Astrocyte of the cerebellum (primary cell): ENCODE results near the gene ILRUN.
"Not testable (repeated sequence)": the region's sequence is repeated elsewhere in the genome, so short reads cannot be mapped to it uniquely, and the experiment has no call there.

Experiments
- DNase-seq: peaks from one replicate; pipeline ENCODE4 v3.0.0-alpha.2; 2011; ENCODE audit warnings: low read depth
- H3K4me3 ChIP-seq: 2 replicates; pipeline ENCODE4 v1.5.1; 2011; ENCODE audit warnings: mild to moderate bottlenecking, low read depth, low read length, moderate library complexity
- in situ Hi-C: cut with HindIII; loops from 2 replicates; pipeline ENCODE4 v1.10.0; 2017; ENCODE audit warnings: low sequenced_read_pairs
- TF ChIP-seq, protein P1 (sequence below): IDR thresholded peaks from 2 replicates; pipeline ENCODE4 v1.5.1; 2012; ENCODE audit warnings: low read length, low read depth, moderate library complexity, mild to moderate bottlenecking; ENCODE audit errors: missing control alignments

The ILRUN gene

DNA sequence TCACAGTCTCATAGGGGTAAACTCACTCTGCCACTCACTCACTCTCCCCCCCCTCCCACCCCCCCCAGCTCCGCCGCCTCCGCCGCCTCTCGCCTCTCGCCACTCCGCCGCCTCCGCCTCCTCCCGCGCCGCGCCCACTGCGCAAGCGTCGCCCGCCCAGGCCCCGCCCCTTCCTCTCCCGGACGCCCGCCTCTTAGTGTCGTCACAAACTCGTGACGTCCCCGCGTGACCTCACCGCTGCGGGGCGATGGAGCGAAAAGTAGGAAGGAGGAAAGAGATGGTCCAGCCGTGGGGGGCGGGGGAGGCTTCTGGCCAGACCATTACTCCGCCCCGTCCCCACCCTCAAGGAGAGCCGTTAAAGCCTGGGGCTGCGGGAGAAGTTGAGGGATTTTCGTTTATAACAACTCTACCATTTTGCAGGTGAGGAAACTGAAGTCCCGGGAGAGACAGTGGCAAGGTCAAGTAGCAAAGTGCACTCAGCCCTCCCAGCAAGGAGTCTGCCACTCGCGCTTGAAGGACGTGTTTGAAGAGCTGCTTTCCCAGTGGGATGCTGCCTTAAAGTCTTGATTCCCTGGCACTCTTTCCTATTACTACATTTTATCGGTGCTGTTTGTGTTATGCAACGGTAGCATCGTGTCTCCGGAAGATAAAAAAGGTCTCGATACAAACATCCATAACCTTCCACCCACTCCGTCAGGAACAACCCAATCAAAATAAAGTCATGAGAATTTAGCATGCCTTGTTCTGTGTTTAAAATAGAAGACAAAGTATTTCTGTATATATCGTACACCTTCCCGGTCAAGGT is at the start of gene ILRUN:
Gene ILRUN, minus strand, starts transcription at position 29 of the 805 bp plus-strand sequence. CDS start 164 bp downstream, outside the sequence.
- peak within 1 kb of the TSS; percentile 97 for H3K4me3 ChIP-seq
- in situ Hi-C loops: no loop called here
- TF ChIP-seq, protein P1, sequence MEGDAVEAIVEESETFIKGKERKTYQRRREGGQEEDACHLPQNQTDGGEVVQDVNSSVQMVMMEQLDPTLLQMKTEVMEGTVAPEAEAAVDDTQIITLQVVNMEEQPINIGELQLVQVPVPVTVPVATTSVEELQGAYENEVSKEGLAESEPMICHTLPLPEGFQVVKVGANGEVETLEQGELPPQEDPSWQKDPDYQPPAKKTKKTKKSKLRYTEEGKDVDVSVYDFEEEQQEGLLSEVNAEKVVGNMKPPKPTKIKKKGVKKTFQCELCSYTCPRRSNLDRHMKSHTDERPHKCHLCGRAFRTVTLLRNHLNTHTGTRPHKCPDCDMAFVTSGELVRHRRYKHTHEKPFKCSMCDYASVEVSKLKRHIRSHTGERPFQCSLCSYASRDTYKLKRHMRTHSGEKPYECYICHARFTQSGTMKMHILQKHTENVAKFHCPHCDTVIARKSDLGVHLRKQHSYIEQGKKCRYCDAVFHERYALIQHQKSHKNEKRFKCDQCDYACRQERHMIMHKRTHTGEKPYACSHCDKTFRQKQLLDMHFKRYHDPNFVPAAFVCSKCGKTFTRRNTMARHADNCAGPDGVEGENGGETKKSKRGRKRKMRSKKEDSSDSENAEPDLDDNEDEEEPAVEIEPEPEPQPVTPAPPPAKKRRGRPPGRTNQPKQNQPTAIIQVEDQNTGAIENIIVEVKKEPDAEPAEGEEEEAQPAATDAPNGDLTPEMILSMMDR: no peak
- peak; percentile 86 for DNase-seq

DNA sequence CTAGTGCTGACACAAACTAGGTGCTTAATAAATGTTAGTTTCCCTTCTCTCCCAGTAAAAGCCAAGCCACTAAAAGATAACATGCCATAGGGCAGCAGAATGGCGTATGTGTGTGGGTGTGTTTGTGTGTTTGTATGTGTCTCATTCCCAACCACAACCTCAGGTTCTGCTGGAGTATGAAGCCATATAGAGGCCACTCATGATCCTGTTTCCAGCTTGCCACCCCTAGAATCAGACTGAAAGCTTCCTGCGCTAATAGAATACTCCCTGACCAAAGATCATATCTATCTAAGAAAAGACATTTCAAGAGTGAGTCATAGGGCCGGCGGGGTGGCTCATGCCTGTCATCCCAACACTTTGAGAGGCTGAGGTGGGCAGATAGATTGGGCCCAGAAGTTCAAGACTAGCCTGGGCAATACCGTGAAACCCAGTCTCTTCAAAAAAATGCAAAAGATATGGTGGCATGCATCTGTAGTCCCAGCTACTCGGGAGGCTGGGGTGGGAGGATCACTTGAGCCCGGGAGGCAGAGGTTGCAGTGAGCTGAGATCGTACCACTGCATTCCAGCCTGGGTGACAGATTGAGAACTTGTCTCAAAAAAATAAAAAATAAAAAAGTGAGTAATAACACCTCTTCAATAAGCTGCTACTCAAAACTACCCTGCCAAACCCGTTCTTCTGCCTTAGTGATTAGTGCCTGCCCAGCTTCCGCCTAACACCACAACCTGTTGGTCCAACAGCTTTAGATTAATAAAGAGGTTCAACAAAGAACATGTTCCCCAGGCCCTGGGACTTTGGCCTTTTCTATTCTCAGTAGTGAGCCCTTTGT is 48.9 kb upstream of the ILRUN start:
- H3K4me3 ChIP-seq: no peak overlapping the region
- in situ Hi-C loops: no loop called here
- DNase-seq: no peak
- TF ChIP-seq, protein P1: no peak

DNA sequence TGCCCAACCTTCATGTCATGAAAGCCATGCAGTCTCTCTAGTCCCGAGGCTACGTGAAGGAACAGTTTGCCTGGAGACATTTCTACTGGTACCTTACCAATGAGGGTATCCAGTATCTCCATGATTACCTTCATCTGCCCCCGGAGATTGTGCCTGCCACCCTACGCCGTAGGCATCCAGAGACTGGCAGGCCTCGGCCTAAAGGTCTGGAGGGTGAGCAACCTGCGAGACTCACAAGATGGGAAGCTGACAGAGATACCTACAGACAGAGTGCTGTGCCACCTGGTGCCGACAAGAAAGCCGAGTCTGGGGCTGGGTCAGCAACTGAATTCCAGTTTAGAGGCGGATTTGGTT is 47.7 kb upstream of the ILRUN start:
- in situ Hi-C loops, H3K4me3 ChIP-seq, DNase-seq: not testable (repeated sequence)

DNA sequence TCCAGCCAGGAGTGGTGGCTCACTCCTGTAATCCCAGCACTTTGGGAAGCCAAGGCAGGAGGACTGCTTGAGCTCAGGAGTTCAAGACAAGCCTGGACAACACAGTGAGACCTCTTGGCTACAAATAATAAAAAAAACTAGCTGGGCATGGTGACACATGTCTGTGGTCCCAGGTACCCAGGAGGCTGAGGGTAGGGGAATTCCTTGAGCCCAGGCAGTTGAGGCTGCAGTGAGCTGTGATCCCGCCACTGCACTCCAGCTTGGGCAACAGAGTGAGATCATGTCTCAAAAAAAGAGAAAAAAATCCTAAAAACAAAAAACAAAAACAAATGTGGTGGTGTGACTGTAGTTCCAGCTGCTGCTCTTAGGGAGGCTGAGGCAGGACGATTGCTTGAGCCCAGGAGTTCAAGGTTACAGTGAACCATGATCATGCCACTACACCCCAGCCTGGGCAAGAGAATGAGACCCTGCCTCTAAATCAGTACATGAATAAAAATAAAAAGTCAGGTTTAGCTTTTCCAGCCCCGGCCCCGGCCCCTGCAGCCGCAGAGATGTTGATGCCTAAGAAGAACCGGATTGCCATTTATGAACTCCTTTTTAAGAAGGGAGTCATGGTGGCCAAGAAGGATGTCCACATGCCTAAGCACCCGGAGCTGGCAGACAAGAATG is 47.2 kb upstream of the ILRUN start:
- no peak for DNase-seq
- H3K4me3 ChIP-seq: no peak overlapping the region
- in situ Hi-C loops: no loop called here
- TF ChIP-seq, protein P1: no peak

DNA sequence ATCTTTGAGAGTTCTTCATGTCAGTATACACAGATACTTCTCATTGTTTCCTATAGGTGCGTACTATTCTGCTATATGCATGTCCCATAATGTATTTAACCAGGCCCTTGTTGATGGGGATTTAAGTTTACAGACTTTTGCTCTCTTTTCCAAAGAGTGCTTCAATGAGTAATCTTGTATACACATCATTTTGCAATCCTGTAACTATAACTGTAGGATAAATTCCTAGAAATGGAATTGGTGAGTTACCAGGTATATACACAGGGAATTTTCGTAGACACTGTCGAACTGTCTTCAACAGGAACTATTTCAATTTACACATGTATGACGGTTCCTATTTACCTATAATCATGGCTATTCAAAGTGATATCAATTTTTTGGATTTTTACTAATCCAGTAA is 45.5 kb upstream of the ILRUN start:
- TF ChIP-seq, protein P1: no peak
- no peak overlapping the region for H3K4me3 ChIP-seq
- DNase-seq: no peak
- in situ Hi-C loops: no loop called here

DNA sequence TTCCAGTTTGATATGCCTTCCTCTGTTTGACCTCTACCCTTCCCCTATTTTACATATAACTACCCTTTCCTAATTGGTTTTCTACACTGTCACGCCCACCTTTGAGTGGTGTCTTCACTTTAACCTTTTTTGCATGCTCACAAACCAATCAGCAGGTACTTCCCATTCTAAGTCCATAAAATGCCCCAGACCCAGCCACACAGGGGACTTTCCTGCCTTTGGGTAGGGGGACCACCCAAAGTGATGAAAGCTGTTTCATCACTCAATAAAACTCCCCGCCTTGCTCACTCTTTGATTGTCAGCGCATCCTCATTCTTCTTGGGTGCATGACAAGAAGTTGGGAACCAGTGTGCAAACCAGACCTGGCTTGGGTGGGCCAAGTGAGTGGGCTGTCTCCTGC is 40.3 kb upstream of the ILRUN start:
- in situ Hi-C loops: no loop called here

More for the DNA sequence above, 40.3 kb upstream of the ILRUN start:
- no peak overlapping the region for H3K4me3 ChIP-seq
- DNase-seq: no peak
- TF ChIP-seq, protein P1: no peak
